Adipocyte (in vitro differentiated cells): Measurements from ENCODE around the gene JAM2.
A peak's percentile ranks its signal among the peaks of the same experiment; 100 is the strongest.
"Not testable (repeated sequence)": the region's sequence is repeated elsewhere in the genome, so short reads cannot be mapped to it uniquely, and the experiment has no call there.

ENCODE experiments used
- DNase-seq: peaks from one replicate; pipeline ENCODE4 v3.0.0-alpha.2; 2015; ENCODE audit warnings: low read depth
- H3K27me3 ChIP-seq: replicated peaks from 2 replicates; pipeline ENCODE4 v1.7.0; 2013; ENCODE audit warnings: mild to moderate bottlenecking, low read length, moderate library complexity; ENCODE audit not compliant: control insufficient read depth, insufficient read depth
- H3K36me3 ChIP-seq: 2 replicates; pipeline ENCODE4 v1.7.0; 2013; ENCODE audit warnings: low read length, mild to moderate bottlenecking, moderate library complexity; ENCODE audit not compliant: control insufficient read depth, insufficient read depth, severe bottlenecking
- H3K4me1 ChIP-seq: 2 replicates; pipeline ENCODE4 v1.7.0; 2013; ENCODE audit warnings: mild to moderate bottlenecking, low read length, moderate library complexity; ENCODE audit not compliant: control insufficient read depth, insufficient read depth
- H3K4me3 ChIP-seq: 2 replicates; pipeline ENCODE4 v1.7.0; 2013; ENCODE audit warnings: mild to moderate bottlenecking, low read length, moderate library complexity
- H3K9ac ChIP-seq: 2 replicates; pipeline ENCODE4 v1.7.0; 2013; ENCODE audit warnings: mild to moderate bottlenecking, low read length, moderate library complexity
- H3K9me3 ChIP-seq: 2 replicates; pipeline ENCODE4 v1.7.0; 2013; ENCODE audit warnings: mild to moderate bottlenecking, low read length, moderate library complexity; ENCODE audit not compliant: control insufficient read depth

The JAM2 gene, protein sequence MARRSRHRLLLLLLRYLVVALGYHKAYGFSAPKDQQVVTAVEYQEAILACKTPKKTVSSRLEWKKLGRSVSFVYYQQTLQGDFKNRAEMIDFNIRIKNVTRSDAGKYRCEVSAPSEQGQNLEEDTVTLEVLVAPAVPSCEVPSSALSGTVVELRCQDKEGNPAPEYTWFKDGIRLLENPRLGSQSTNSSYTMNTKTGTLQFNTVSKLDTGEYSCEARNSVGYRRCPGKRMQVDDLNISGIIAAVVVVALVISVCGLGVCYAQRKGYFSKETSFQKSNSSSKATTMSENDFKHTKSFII

DNA sequence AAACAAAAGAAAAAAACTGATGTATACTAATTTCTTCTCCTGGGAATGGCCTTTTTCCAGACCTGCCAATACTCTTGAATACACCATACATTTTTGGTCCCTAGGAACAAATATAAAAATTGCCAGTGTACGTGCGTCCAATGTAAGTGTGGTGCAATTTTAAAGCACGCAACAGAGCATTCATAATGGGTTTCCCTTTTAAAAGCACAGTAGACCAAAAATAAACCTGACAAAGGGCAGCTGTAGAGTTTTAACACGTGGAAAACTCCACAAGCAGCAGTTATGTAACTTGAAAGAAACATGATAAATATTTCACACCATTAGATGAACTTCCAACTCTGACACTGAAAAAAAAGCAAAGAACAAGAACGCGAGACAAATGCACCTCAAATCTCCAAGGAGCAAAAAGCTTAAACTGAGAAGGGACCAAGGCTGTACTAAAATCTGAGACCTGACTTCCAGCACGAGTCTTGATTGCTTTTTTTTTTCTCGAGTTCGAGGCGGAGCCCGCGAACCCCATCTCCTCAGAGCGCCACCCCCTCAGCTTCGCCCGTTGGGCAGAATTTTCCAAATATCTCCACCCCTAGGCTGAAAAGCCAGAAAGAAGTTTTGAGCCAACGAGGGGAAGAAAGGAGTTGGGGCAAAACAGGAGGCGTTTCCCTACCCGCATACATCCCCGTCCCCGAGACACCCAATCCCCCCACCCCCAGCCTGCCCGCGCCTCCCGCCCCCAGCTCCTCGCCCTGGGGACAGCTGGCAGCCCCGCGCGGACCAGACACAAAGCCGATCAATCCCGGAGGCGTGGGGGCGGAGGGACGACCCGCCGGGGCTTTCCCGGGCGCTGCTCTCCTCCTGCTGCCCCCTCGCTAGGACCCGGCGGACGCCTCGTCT lies at the start of gene JAM2:
JAM2 (plus strand) TSS at position 599 of the 891 bp plus-strand sequence. CDS start 564 bp downstream, outside the sequence.
- no peaks in the 10 kb centered on the region for H3K9me3 ChIP-seq
- peak; percentile 82 for DNase-seq
- H3K36me3 ChIP-seq = no peaks in the 10 kb centered on the region
- H3K4me3 ChIP-seq = peak within 1 kb of the TSS; percentile 84
- H3K9ac ChIP-seq = peak within 1 kb of the TSS; percentile 39
- H3K27me3 ChIP-seq = no peaks in the 10 kb centered on the region
- peaks cover 6% of the 10 kb centered on the region for H3K4me1 ChIP-seq

DNA sequence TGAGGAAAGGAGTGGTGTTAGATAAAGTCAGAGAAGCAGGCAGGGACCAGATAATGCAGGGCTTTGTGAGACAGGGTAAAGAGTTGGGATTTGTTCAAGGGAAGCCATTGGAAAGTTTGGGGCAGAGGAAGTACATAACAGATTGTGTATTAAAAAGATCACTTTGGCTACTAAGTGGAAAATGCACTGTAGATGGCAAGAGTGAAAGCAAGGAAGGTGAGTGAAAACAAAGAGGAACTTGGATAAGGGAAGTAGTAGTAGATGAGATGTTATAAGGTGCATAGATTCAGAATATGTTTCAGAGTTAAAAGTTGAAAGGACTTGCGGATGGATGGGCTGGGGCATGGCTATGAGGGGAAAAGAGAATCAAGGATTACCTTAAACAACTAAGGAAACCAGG lies 49.2 kb upstream of the JAM2 start:
- H3K27me3 ChIP-seq = no peaks in the 10 kb centered on the region
- no peak for DNase-seq
- no peaks in the 10 kb centered on the region for H3K4me1 ChIP-seq
- H3K4me3 ChIP-seq = no peak overlapping the region
- no peak overlapping the region for H3K9ac ChIP-seq
- no peaks in the 10 kb centered on the region for H3K9me3 ChIP-seq
- peaks cover 60% of the 10 kb centered on the region for H3K36me3 ChIP-seq

DNA sequence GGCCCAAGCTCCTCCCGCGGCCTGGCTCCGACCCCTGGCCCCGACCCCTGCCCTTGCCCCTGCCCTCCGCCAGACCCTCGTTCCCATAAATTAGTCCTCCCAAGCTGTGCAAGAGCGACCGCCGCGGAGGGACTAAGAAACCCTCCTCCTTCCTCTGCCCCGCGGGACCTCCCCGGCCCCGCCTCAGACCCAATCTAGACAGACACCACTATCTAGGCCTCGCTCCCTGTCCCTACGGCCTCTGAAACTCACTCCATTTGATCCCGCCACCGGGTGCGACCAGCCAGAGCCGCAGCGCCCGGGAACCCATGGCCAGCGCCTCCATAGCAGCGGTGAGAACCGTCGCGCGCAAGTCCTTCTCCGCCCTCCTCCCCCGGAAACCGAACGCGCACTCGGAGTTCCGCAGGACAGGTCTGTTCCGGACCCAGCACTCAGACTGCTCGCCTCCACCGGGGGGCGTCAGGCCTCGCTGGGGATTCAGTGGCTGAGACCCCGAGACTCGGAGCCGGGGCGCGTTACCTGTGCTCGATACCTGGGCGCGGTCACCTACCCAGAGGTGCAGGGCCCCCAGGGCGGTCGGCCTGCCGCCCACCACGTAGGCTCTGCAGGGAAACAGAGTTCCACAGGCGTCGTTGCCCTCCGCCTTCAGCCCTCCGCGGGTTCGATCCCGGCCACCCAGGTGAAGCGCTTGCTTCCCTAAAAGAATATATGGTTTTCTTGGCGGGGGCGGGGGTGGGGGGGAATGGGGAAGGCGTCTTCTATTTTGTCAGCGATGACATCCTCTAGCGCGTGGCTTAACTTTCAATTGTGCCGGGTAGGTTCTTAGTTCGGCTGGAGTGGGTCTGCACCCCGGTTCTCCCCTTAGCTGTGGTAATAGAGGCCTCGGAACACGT lies 31.7 kb upstream of the JAM2 start, which contains the start of gene MRPL39:
MRPL39 (minus strand) TSS at position 331 of the 893 bp plus-strand sequence; CDS start at position 325, 6 bp downstream.
- no peaks in the 10 kb centered on the region for H3K9me3 ChIP-seq
- H3K9ac ChIP-seq = peak within 1 kb of the TSS; percentile 91
- peaks cover 16% of the 10 kb centered on the region for H3K4me1 ChIP-seq
- peak; percentile 96 for DNase-seq
- no peaks in the 10 kb centered on the region for H3K27me3 ChIP-seq
- peaks cover 24% of the 10 kb centered on the region for H3K36me3 ChIP-seq
- H3K4me3 ChIP-seq = peak within 1 kb of the TSS; percentile 93

DNA sequence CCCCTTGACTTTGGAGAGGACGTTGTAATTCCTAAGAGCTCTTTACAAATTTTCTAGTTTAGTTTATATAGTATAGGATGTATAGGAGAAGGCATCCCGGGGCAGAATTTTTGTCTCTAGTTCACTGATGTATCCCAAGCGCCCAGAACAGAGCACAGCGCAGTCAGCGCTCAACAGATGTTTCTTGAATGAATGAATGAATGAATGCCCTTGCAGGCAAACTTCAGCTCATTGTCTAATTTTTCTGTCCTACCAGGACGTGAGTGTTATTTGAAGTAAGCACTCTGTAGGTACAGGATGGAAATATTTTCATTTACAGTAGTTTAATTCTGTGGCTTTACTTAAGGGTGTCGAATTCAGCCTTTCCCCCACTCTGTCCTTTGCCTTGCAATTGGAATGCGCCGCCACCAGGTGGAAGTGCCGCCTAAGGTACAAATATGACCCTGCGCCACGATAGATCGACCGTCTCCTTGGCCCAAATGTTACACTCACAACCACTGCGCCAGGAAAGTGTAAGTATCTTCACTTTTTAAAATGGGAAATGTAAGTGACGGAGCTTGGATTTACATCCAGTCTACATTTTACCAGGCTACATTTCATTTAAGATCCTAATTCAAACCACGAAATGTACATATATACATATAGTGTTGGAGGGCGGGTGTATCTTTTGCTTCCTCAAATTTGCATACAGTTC lies 30.9 kb upstream of the JAM2 start:
- Histone ChIP-seq H3K4me3 (peak overlapping the region; percentile 93), H3K9me3 (no peaks in the 10 kb centered on the region), H3K27me3 (no peaks in the 10 kb centered on the region), H3K9ac (peak overlapping the region; percentile 91), H3K36me3 (peaks cover 16% of the 10 kb centered on the region), H3K4me1 (peaks cover 16% of the 10 kb centered on the region)
- peak; percentile 94 for DNase-seq

GRCh38 chr21:25614441-25614840 lies 24.6 kb upstream of the JAM2 start:
- Histone ChIP-seq H3K36me3 (no peaks in the 10 kb centered on the region), H3K9me3 (no peaks in the 10 kb centered on the region)
- no peak for DNase-seq

GRCh38 chr21:25615880-25616279 lies 23.2 kb upstream of the JAM2 start:
- no peaks in the 10 kb centered on the region for H3K36me3 ChIP-seq

More at GRCh38 chr21:25614441-25614840, 24.6 kb upstream of the JAM2 start:
- no peaks in the 10 kb centered on the region for H3K27me3 ChIP-seq
- no peak overlapping the region for H3K4me3 ChIP-seq
- no peaks in the 10 kb centered on the region for H3K4me1 ChIP-seq
- no peak overlapping the region for H3K9ac ChIP-seq

DNA sequence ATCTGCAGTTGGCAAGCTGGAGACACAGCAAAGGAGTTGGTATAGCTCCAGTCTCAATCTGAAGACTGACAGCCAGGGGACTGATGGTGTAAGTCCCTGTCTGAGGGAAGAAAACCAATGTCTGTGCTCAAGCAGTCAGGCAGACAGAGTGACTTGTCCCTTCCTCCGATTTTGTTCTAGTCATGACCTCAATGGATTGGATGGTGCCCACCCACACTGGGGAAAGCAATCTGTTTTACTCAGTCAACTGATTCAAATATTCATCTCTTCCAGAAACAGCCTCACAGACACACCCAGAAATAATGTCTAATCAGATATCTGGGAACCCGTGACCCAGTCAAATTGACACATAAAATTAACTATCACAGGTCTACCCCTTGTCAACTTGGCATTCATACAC lies 19.9 kb upstream of the JAM2 start:
- H3K36me3 ChIP-seq = no peaks in the 10 kb centered on the region
- no peaks in the 10 kb centered on the region for H3K27me3 ChIP-seq
- H3K9me3 ChIP-seq = no peaks in the 10 kb centered on the region
- H3K9ac ChIP-seq = no peak overlapping the region
- H3K4me3 ChIP-seq = no peak overlapping the region
- H3K4me1 ChIP-seq = no peaks in the 10 kb centered on the region
- DNase-seq = no peak

More at GRCh38 chr21:25615880-25616279, 23.2 kb upstream of the JAM2 start:
- Histone ChIP-seq H3K9me3 (no peaks in the 10 kb centered on the region), H3K4me1 (no peaks in the 10 kb centered on the region), H3K4me3 (no peak overlapping the region), H3K27me3 (no peaks in the 10 kb centered on the region), H3K9ac (no peak overlapping the region)
- DNase-seq = no peak

DNA sequence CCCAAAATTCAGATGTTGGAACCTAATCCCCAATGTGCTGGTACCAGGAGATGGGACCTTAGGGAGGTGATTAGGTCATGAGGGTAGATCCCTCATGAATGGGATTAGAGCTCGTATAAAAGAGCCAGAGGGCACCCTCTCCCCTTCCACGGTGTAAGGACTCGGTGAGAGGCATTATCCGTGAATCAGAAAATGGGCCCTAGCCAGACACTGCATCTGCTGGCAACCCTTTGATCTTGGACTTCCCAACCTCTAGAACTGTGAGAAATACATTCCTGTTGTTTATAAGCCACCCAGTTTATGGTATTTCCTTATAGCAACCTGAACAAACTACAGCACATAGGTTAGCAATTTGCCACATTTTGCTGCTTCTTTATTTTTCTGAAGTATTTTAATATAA lies 14.5 kb upstream of the JAM2 start:
- no peak for DNase-seq
- Histone ChIP-seq H3K4me1 (no peaks in the 10 kb centered on the region), H3K27me3 (no peaks in the 10 kb centered on the region), H3K9me3 (no peaks in the 10 kb centered on the region), H3K36me3 (no peaks in the 10 kb centered on the region), H3K9ac (no peak overlapping the region), H3K4me3 (no peak overlapping the region)

GRCh38 chr21:25625036-25625435 lies 14.0 kb upstream of the JAM2 start:
- Histone ChIP-seq H3K4me3 (no peak overlapping the region), H3K27me3 (no peaks in the 10 kb centered on the region), H3K9me3 (no peaks in the 10 kb centered on the region), H3K36me3 (no peaks in the 10 kb centered on the region), H3K4me1 (no peaks in the 10 kb centered on the region), H3K9ac (no peak overlapping the region)
- DNase-seq = no peak

DNA sequence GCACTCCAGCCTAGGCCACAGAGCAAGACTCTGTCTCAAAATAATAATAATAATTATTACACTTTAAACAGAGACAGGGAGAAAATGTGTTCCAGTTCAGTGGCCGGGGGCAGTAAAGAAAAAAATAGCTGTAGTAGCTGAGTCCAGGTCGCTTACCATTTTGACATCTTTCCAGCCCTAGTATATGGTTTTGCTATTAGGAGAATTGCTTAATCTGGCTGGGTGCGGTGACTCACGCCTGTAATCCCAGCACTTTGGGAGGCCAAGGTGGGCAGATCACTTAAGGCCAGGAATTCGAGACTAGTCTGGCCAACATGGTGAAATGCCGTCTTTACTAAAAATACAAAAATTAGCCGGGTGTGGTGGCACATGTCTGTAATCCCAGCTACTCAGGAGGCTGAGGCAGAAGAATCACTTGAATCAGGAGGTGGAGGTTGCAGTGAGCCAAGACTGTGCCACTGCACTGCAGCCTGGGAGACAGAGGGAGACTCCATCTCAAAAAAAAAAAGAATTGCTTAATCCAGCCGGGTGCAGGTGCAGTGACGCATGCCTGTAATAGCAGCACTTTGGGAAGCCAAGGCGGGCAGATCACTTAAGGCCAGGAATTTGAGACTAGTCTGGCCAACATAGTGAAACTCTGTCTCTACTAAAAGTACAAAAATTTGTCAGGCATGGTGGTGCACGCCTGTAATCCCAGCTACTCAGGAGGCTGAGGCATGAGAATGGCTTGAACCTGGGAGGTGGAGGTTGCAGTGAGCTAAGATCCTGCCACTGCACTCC lies 13.1 kb upstream of the JAM2 start:
- H3K9me3 ChIP-seq, H3K4me3 ChIP-seq, H3K9ac ChIP-seq, H3K27me3 ChIP-seq, H3K4me1 ChIP-seq, DNase-seq, H3K36me3 ChIP-seq: not testable (repeated sequence)
